Diencephalon (tissue), 1 donor: ENCODE data around the gene MBD3L5. TPM values are rescaled to one million over a fixed set of nuclear protein-coding genes. Genes with fewer than 3 reads are reported as not detected.

Experiments used
- total RNA-seq: library from RNA; depleted of rRNA; stranded (reverse); fragments of >200 nt; gene quantifications from one replicate; pipeline ENCODE4 v1.2.3, GENCODE V29; 2014

Gene MBD3L5
- total RNA-seq = not detected

DNA sequence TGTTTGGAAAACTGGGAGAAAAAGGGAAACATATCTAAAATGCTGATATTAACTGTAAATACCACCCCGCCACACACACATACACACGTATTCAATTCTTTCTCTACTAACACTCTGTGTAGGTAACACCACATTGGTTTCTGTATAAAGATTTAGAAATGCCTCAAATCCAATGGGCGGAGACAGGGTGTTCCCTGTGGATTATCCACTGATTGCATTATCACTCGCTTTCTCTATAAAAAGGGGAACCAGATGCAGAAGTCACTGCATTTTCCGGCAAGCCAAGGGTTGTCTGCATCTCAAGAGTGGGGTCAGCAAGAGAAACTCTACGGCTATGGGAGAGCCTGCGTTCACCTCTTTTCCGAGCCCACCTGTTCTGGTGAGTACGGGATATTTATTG lies at the start of gene MBD3L5:
MBD3L5 (plus strand) TSS at position 301 of the 400 bp plus-strand sequence; CDS start at position 335, 34 bp downstream.

DNA sequence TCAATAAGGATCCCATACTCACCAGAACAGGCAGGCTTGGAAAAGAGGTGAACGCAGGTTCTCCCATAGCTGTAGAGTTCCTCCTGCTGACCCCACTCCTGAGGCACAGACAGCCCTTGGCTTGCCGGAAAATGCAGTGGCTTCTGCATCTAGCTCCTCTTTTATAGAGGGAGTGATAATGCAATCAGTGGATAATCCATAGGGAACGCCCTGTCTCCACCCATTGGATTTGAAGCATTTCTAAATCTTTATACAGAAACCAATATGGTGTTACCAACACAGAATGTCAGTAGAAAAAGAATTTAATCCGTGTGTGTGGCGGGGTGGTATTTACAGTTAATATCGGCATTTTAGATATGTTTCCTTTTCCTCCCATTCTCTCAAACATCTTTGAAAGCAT lies 9.0 kb upstream of the MBD3L5 start, which contains the start of gene MBD3L2B:
MBD3L2B (minus strand) TSS at position 101 of the 400 bp plus-strand sequence; CDS start at position 67, 34 bp downstream.

DNA sequence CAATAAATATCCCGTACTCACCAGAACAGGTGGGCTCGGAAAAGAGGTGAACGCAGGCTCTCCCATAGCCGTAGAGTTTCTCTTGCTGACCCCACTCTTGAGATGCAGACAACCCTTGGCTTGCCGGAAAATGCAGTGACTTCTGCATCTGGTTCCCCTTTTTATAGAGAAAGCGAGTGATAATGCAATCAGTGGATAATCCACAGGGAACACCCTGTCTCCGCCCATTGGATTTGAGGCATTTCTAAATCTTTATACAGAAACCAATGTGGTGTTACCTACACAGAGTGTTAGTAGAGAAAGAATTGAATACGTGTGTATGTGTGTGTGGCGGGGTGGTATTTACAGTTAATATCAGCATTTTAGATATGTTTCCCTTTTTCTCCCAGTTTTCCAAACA lies 9.7 kb downstream of the MBD3L5 start, which contains the start of gene MBD3L4:
MBD3L4 (minus strand) TSS at position 101 of the 400 bp plus-strand sequence; CDS start at position 66, 35 bp downstream.

DNA sequence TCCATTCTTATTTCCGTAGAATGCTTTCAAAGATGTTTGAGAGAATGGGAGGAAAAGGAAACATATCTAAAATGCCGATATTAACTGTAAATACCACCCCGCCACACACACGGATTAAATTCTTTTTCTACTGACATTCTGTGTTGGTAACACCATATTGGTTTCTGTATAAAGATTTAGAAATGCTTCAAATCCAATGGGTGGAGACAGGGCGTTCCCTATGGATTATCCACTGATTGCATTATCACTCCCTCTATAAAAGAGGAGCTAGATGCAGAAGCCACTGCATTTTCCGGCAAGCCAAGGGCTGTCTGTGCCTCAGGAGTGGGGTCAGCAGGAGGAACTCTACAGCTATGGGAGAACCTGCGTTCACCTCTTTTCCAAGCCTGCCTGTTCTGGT lies 18.6 kb downstream of the MBD3L5 start, which contains the start of gene MBD3L2:
MBD3L2 (plus strand) TSS at position 301 of the 400 bp plus-strand sequence; CDS start at position 354, 53 bp downstream.

DNA sequence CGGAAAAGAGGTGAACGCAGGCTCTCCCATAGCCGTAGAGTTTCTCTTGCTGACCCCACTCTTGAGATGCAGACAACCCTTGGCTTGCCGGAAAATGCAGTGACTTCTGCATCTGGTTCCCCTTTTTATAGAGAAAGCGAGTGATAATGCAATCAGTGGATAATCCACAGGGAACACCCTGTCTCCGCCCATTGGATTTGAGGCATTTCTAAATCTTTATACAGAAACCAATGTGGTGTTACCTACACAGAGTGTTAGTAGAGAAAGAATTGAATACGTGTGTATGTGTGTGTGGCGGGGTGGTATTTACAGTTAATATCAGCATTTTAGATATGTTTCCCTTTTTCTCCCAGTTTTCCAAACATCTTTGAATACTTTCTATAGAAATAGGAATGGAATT lies 28.2 kb downstream of the MBD3L5 start, which contains the start of gene MBD3L3:
MBD3L3 (minus strand) TSS at position 101 of the 400 bp plus-strand sequence; CDS start at position 30, 71 bp downstream.

DNA sequence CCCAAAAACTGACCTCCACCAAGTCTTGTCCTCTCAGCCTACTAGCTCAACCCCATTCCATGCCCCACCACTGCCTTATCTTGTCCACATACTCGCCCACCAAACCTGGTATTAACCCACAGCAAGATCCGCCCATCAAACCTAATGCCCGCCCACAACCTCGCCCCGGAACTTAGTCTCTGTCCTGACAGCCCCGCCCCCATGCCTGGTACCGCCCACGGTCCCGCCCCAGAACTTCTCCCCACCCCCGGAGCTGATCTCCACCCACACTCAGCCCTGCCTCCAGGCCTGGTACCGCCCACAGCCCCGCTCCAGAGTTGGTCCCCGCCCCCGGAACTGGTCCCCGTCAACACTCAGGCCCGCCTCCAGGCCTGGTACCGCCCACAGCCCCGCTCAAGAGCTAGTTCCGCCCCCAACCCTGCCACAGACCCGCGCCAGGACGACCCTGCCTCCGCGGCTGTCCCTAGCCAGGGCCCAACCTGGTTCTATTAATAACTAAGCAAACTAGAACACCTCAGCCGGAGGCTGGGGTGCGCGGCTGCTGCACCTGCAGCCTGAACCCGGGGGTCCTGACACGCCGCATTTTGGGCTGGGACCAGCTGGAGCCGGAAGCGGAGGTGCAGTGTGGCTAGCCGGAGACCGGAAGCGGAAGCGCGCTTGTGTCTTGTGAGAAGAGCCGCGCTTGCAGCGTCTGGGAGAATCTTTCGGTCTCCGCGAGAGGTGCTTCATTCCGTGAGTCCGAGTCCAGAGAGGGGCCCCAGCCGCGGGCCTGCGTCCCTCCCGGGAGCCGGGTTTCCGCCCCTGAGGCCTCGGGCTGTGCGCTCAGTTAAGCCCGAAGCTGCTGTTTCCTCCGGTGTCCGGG lies 38.9 kb downstream of the MBD3L5 start, which contains the start of gene ZNF557:
ZNF557 (plus strand) TSS at position 662 of the 862 bp plus-strand sequence. CDS start 5,372 bp downstream, outside the sequence.

Other genes with a start within 250 kb of the MBD3L5 start
- gene ADGRE1, start 143.0 kb upstream of the MBD3L5 start, total RNA-seq = 0.23 TPM
- not detected for gene MBD3L2B, start 9.1 kb upstream of the MBD3L5 start, total RNA-seq
- not detected for gene MBD3L4, start 9.6 kb downstream of the MBD3L5 start, total RNA-seq
- gene MBD3L2, start 18.7 kb downstream of the MBD3L5 start, total RNA-seq = not detected
- not detected for gene MBD3L3, start 28.1 kb downstream of the MBD3L5 start, total RNA-seq
- 29.1 TPM for gene ZNF557, start 39.1 kb downstream of the MBD3L5 start, total RNA-seq